Peyer's patch (tissue), 4 donors: ENCODE results near the gene DOK5. TPM values are rescaled to one million over a fixed set of nuclear protein-coding genes. Genes with fewer than 3 reads are reported as not detected.

Experiments
- DNase-seq, 3 donors: peaks; one replicate each; pipeline ENCODE4 v3.0.0-alpha.2; 2017 to 2019
- H3K27ac ChIP-seq, 4 donors: fragments of 200-600 bp; sonication (generic); one replicate each; pipeline ENCODE4 v1.5.1; 2016 to 2019
- H3K27me3 ChIP-seq, 2 donors: fragments of 200-600 bp; sonication (generic); one replicate each; pipeline ENCODE4 v1.5.1; 2019
- H3K36me3 ChIP-seq, 3 donors: fragments of 200-600 bp; sonication (generic); one replicate each; pipeline ENCODE4 v1.5.1; 2016 to 2019
- H3K4me1 ChIP-seq, 4 donors: fragments of 200-600 bp; sonication (generic); one replicate each; pipeline ENCODE4 v1.5.1; 2016 to 2019
- H3K4me3 ChIP-seq, 4 donors: fragments of 200-600 bp; sonication (generic); 1 replicate in 3 of 4; 2 replicates in 1 of 4; pipeline ENCODE4 v1.5.1; 2016 to 2019; ENCODE audit warnings: mild to moderate bottlenecking in 1 of 4
- H3K9me3 ChIP-seq, 4 donors: fragments of 200-600 bp; sonication (generic); one replicate each; pipeline ENCODE4 v1.5.1; 2016 to 2019; ENCODE audit warnings: mild to moderate bottlenecking in 1 of 4
- CTCF ChIP-seq, 6 experiments: fragments of 450-650 bp in 4 of 6; fragments of 200-600 bp in 2 of 6; sonication (generic) in 1 of 6; IDR thresholded peaks; one replicate each; pipeline ENCODE4 v1.5.1; 2017 to 2019; ENCODE audit warnings: antibody characterized with exemption in 6 of 6, mild to moderate bottlenecking in 3 of 6, moderate library complexity in 1 of 6
- POLR2A ChIP-seq, 2 donors: fragments of 450-650 bp; IDR thresholded peaks; one replicate each; pipeline ENCODE4 v1.5.1; 2017; ENCODE audit warnings: antibody characterized with exemption in 2 of 2, mild to moderate bottlenecking in 2 of 2, moderate library complexity in 2 of 2
- total RNA-seq, 4 donors: library from RNA; depleted of rRNA; stranded (reverse); fragments of >200 nt; gene quantifications; one replicate each; pipeline ENCODE4 v1.1.0, GENCODE V29; 2016

The DOK5 gene
- total RNA-seq, 4 donors from 2014 or later = 2.1 TPM; not detected in 3

GRCh38 chr20:54698373-54698772 lies 223.0 kb downstream of the DOK5 start:
- H3K4me1 ChIP-seq = no peaks in the 10 kb centered on the region
- H3K9me3 ChIP-seq = no peaks in the 10 kb centered on the region
- no peak for TF ChIP-seq CTCF (IDR thresholded peaks at IDR 0.05)
- TF ChIP-seq POLR2A (IDR thresholded peaks at IDR 0.05) = no peak
- H3K27me3 ChIP-seq = no peaks in the 10 kb centered on the region
- DNase-seq = no peak
- H3K27ac ChIP-seq = no peak overlapping the region
- H3K36me3 ChIP-seq = no peaks in the 10 kb centered on the region
- no peak overlapping the region for H3K4me3 ChIP-seq
